ENCODE measurements around the gene ANKS1B.

DNA sequence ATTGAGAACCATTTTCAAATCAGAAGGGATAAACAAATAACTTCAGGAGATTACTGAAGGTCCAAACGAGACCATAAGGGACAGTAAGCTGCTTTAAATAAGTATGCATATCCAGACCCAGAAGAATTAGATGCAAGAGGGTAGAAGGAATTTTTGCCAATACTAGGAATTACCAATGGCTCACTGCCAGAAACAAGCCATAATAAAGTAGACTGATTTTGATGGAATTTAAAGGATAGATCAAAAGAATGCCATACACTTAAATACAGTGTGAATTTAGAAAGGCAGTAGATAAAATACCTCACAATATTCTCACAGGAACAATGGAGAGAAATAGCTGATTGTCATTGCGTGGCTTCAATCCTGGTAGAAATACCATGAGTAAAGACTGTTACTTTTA is 5.3 kb downstream of the ANKS1B start:
- TF ChIP-seq, protein P1, sequence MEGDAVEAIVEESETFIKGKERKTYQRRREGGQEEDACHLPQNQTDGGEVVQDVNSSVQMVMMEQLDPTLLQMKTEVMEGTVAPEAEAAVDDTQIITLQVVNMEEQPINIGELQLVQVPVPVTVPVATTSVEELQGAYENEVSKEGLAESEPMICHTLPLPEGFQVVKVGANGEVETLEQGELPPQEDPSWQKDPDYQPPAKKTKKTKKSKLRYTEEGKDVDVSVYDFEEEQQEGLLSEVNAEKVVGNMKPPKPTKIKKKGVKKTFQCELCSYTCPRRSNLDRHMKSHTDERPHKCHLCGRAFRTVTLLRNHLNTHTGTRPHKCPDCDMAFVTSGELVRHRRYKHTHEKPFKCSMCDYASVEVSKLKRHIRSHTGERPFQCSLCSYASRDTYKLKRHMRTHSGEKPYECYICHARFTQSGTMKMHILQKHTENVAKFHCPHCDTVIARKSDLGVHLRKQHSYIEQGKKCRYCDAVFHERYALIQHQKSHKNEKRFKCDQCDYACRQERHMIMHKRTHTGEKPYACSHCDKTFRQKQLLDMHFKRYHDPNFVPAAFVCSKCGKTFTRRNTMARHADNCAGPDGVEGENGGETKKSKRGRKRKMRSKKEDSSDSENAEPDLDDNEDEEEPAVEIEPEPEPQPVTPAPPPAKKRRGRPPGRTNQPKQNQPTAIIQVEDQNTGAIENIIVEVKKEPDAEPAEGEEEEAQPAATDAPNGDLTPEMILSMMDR (IDR thresholded peaks at IDR 0.05) = no peak
- no peak for TF ChIP-seq EP300 (IDR thresholded peaks at IDR 0.05)

Measured in suprapubic skin (tissue), 3 donors.